MV-4-11 (cell line): ENCODE results near the gene TLX2.

Source experiments
- DNase-seq: peaks from one replicate; lab custom pipeline; 2025; lab: John Stamatoyannopoulos, UW

The TLX2 gene

GRCh38 chr2:74511104-74511989 is 2.9 kb upstream of the TLX2 start:
- peak; percentile 50 for DNase-seq

- DNase-seq: no peak
These were observed 1.3 kb upstream of the TLX2 start for GRCh38 chr2:74512744-74513604.

DNA sequence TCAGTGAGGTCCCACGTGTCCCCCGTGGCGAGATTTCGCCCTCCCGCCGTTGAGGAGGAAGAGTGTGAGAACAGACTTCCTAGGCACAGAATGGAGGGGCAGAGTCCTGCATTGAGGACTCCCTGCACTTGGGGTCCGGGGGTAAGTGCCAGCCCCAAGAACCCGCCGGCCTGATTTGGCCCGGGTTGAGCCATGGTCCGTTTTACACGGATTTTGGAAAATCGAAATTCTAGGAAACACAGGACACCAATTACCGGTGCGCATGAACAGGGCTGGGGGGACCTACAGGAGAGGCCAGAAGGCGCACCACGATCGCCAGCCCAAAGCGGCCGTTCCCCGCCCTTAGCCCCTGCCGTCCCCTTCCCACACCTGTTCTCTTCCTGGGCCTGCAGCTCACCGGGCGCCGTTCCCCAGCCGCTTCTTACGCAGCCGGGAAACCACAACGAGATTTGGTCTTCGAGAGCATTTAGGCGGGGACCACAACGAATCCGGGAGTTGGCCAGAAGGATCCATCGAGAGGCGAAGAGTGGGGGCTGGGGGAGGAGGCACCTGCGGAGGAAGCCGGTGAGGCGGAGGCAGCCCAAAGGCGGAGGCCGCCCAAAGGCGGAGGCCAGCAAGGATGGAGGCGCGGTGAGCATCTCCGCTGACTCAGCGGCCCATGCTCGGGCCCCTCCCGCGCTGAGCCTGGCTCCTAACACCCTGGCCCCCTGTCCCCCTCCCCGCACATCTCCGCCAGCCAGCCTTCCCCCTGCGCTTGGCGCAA is 464 bp upstream of the TLX2 start:
- DNase-seq: no peak

DNA sequence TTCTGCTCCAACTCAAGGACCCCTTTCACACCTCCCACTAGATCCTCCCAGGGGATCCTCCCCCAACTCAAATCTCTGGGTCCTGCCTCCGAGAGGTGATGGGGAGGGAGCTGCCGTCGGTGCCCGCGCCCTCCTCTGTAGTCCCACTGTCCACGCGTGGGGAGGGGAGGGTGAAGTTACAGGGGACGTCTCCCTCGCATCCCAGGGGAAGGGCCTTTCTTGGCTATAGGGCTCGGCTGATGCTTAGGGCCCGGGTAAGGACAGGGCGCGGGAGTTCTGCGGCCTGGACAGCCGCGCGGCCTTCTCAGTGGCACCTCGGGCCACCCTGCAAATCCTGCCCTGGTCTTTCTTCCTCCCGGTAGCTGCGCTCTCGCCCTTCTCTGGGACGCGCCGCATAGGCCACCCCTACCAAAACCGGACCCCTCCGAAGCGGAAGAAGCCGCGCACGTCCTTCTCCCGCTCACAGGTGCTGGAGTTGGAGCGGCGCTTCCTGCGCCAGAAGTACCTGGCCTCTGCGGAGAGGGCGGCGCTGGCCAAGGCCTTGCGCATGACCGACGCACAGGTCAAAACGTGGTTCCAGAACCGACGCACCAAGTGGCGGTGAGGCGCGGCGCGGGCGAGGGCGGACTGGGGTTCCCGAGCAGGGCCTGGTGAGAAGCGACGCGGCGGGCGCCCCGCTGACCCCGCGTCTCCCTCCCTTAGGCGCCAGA is 1.2 kb downstream of the TLX2 start:
- DNase-seq: no peak

- DNase-seq: no peak
These were observed 1.9 kb downstream of the TLX2 start for GRCh38 chr2:74515981-74516633.

DNA sequence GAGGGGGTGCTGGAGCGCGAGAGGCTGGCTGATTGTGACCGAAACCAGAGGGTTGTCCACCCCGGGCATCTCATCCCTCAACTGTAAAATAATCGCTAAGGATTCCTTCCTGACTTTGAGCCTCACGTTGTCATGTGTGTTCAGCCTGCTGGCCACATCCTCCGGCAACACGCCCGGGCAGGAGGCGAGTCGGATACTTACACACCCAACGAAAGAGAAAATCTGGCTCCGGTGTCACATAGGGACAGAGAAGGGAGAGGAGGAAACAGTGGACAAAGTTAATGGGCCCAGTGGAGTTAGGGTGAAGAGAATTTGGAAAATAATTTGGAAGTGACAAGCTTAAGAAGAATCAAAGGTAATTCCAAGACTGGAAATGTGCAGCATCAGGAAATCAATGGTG is 2.4 kb downstream of the TLX2 start:
- DNase-seq: no peak

GRCh38 chr2:74522516-74522915 is 8.3 kb downstream of the TLX2 start:
- DNase-seq: no peak

DNA sequence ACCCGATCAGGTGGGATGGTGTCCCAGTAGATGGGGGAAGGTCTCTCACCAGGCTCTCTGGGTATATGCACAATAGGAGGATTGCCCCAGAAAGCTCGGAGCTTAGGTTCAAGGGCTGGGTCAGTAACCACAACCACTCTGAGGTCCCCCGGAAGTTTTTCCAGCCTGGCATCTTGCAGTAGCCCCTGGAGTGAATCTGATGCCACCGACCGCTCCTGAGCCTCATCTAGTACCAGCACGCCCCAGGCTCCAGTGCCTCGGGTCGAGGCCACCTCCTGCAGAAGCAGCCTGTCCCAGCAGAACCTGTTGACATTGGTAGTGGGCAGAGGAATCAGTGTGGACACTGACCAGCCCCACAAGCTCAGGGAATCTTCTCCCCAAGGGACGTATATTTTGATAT is 9.8 kb downstream of the TLX2 start:
- DNase-seq: no peak

GRCh38 chr2:74524955-74525716 is 10.9 kb downstream of the TLX2 start:
- DNase-seq: no peak

- peak; percentile 98 for DNase-seq
These were observed 11.7 kb downstream of the TLX2 start, which contains the start of gene DQX1 for GRCh38 chr2:74525717-74526648. DQX1 (minus strand) TSS chr2:74526231; CDS start chr2:74525729, 502 bp downstream.

- no peak for DNase-seq
These were observed 12.5 kb downstream of the TLX2 start for GRCh38 chr2:74526649-74527230.

- no peak for DNase-seq
These were observed 13.5 kb downstream of the TLX2 start for GRCh38 chr2:74527741-74528140.

DNA sequence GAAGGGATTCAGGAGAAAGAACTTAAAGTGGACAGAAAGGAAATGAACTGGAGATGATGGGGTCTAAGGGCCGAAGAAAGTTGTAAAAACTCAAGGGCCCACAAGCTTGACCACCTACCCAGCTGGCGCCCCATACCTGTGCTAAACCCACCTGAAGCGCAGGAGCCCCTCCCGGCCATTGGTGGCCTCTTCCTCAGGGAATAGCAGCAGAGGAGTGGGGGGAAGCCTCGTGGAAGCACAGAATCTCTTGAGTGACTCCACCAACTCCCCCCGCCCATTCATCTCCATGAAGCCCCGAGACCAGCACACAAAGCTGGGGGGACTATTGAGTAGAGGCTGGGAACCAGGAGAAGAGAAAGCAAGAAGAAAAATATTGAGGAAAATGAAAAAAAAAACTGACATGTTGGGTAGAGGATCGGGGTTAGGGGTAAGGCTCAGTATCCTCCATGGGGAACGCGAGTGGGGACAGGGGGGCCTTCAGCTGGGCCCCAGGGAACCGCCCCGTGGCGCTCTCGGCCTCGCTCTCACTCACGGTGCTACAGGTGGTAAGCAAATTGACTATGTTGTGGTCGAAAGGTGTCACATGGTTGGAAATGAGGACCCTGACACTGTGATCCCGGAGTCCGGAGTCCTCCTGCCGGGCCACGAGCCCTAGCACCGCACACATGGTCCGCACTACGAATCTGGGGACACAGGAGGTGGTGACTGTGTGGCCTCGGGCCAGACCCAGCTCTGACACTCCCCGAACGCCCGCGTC is 14.5 kb downstream of the TLX2 start:
- no peak for DNase-seq

- peak; percentile 97 for DNase-seq
These were observed 15.3 kb downstream of the TLX2 start, which contains the start of the genes AUP1 and HTRA2 for GRCh38 chr2:74529357-74530238. AUP1 (minus strand) TSS chr2:74529706; CDS start chr2:74529629, 77 bp downstream. HTRA2 (plus strand) TSS chr2:74529933; CDS start chr2:74530007, 74 bp downstream.

GRCh38 chr2:74530239-74531187 is 16.3 kb downstream of the TLX2 start:
- DNase-seq: peak; percentile 33
